Effector memory CD4-positive, alpha-beta T cell (primary cell): Measurements from ENCODE around the gene PASK.

Source experiments
- DNase-seq, 3 donors: peaks; one replicate each; pipeline ENCODE4 v3.0.0-alpha.2; 2020
- H3K27ac ChIP-seq: 2 replicates; pipeline ENCODE4 v1.7.0; 2013; ENCODE audit warnings: mild to moderate bottlenecking, low read length, moderate library complexity; ENCODE audit not compliant: insufficient read depth, poor library complexity, severe bottlenecking
- H3K27me3 ChIP-seq: replicated peaks from 2 replicates; pipeline ENCODE4 v1.7.0; 2013; ENCODE audit warnings: mild to moderate bottlenecking, low read length; ENCODE audit not compliant: insufficient read depth, control insufficient read depth, poor library complexity, severe bottlenecking
- H3K36me3 ChIP-seq: 2 replicates; pipeline ENCODE4 v1.7.0; 2013; ENCODE audit warnings: mild to moderate bottlenecking, low read length, moderate library complexity; ENCODE audit not compliant: control insufficient read depth, insufficient read depth
- H3K4me1 ChIP-seq: 2 replicates; pipeline ENCODE4 v1.7.0; 2013; ENCODE audit warnings: low read length, mild to moderate bottlenecking; ENCODE audit not compliant: control insufficient read depth, insufficient read depth, poor library complexity, severe bottlenecking
- H3K4me3 ChIP-seq: 2 replicates; pipeline ENCODE4 v1.7.0; 2013; ENCODE audit warnings: low read length, low read depth, mild to moderate bottlenecking; ENCODE audit not compliant: insufficient read depth, poor library complexity, severe bottlenecking
- H3K9me3 ChIP-seq: 2 replicates; pipeline ENCODE4 v1.7.0; 2013; ENCODE audit warnings: mild to moderate bottlenecking, low read length, moderate library complexity; ENCODE audit not compliant: control insufficient read depth

PASK gene

DNA sequence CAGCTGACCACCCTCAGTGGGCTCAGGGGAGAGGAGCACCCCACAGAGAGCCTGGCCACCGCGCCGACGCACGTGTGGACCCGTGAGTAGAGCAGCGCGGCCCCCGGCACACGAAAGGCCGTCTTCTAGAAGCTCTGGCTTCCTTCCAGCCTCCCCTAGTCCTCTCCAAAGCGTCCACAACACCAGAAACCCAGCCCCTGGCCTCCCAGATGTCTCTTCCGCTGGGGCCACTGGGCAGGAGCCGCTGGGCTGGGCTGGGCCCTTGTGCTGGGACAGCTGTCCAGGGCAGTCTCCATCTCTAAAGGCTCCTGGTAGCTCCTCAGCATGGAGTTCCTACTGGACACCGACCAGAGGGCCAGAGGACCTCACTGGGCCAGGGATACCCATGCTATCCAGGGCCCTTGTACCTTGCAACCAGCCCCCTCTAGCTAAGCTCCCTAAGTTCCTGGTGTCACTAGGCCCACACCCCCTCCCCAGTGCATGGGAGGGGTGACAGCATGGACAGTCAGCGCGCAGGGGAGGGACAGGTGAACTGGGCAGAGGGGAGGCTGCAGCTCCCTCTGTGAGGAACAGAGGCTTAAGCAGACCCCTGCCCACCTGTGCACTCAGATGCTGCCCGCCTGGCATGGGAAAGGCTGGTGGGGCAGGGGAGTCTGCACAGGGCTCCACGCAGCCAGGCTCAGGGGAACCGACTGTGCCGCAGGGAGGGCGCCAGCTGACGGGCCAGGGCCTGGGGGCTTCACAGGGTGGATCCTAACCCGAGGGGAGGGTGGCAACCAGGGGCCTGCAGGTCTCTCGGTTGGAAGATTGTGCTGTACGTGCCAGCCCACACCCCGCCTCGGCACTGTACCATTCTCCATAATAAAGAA lies 80.1 kb downstream of the PASK start:
- H3K27me3 ChIP-seq, result no peaks in the 10 kb centered on the region
- no peak overlapping the region for H3K4me3 ChIP-seq
- H3K9me3 ChIP-seq, result no peaks in the 10 kb centered on the region
- H3K36me3 ChIP-seq, result peaks cover 3% of the 10 kb centered on the region
- no peak overlapping the region for H3K27ac ChIP-seq
- H3K4me1 ChIP-seq, result no peaks in the 10 kb centered on the region
- DNase-seq, result no peak

DNA sequence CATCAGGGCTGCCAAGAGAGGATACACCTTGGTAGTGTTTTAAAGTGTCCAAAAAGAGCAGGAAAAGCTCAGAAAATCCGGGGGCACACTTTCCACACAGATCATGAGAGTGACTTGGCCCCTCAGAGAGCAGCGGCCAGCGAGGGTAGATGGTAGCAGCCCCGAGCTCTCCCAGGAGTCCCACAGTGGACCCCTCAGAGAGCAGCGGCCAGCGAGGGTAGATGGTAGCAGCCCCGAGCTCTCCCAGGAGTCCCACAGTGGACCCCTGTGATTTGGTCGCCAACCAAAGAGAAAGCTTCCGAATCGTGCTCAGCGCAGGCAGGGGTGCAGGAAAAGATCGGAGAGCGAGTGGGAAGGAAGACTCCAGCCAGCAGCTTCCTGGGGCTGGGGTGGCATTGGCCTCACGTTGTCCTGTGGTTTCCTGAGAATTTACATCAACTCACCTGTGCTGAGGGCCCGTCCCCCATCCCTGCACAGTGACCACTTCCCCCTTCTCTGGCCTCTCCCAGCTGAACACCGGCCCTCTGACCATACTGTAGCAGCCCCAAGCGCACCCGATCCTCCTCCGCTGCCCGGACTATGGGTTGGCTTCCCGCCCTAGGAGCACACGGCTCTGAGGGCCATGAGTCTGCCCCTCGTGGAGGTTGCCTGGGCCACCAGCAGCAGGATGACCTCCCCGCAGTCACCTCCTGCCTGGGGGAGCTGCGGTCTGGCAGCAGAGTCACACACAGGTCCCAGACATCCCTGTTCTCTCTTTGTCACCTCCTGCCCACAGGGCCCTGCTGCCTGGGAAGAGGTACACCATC lies 80.9 kb downstream of the PASK start:
- H3K27ac ChIP-seq, result no peak overlapping the region
- no peaks in the 10 kb centered on the region for H3K9me3 ChIP-seq
- H3K4me1 ChIP-seq, result peaks cover 7% of the 10 kb centered on the region
- no peak overlapping the region for H3K4me3 ChIP-seq
- H3K27me3 ChIP-seq, result no peaks in the 10 kb centered on the region
- no peaks in the 10 kb centered on the region for H3K36me3 ChIP-seq
- DNase-seq, result no peak

DNA sequence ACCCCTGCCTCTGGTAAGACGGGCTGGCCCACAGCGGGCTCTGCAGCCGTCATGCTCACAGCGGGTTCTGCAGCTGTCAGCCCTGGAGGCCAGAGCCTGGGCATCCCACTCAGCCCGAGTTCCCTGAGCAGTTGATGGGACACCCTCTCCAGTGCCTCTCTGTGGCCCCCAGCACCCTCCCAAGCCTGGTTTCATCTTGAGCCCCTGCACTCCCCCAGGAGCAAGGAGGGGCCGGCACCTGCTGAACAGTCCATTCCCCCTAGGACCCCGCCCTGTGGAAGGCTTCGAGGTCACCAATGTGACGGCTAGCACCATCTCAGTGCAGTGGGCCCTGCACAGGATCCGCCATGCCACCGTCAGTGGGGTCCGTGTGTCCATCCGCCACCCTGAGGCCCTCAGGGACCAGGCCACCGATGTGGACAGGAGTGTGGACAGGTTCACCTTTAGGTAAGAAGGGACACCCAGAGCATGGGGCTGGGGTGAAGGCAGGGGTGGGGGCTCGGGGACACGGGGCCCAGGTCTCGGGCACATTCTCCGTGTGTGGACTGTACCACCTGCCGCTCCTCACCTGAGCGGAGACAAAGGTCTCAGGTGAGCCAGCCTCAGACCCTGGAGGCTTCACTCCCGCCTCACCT lies 81.7 kb downstream of the PASK start:
- no peaks in the 10 kb centered on the region for H3K36me3 ChIP-seq
- H3K9me3 ChIP-seq, result no peaks in the 10 kb centered on the region
- no peaks in the 10 kb centered on the region for H3K27me3 ChIP-seq
- DNase-seq, result no peak
- no peak overlapping the region for H3K27ac ChIP-seq
- H3K4me1 ChIP-seq, result peaks cover 8% of the 10 kb centered on the region
- H3K4me3 ChIP-seq, result no peak overlapping the region

DNA sequence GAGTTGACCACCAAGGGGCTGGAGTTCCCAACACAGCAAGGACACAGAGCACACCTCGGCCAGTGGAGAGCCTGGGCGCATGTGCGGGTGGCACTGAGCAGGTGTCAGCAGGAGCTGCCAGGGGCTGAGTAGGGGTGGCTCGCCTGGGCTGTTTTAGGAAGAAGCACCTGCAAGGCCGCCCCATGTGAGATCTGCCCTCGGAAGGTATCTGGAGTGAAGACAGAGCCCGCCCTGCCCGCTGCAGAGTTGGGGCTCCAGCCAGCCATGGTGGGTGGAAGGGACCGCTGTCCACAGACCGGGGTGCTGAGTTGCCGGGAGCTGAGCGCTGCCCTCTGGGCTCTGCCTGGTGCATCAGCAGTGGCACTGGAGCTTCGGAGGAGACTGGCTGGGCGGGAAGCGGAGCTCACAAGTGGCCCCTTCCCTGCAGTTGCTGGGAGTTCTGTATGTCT lies 82.4 kb downstream of the PASK start:
- no peak for DNase-seq
- no peaks in the 10 kb centered on the region for H3K27me3 ChIP-seq
- no peak overlapping the region for H3K4me3 ChIP-seq

DNA sequence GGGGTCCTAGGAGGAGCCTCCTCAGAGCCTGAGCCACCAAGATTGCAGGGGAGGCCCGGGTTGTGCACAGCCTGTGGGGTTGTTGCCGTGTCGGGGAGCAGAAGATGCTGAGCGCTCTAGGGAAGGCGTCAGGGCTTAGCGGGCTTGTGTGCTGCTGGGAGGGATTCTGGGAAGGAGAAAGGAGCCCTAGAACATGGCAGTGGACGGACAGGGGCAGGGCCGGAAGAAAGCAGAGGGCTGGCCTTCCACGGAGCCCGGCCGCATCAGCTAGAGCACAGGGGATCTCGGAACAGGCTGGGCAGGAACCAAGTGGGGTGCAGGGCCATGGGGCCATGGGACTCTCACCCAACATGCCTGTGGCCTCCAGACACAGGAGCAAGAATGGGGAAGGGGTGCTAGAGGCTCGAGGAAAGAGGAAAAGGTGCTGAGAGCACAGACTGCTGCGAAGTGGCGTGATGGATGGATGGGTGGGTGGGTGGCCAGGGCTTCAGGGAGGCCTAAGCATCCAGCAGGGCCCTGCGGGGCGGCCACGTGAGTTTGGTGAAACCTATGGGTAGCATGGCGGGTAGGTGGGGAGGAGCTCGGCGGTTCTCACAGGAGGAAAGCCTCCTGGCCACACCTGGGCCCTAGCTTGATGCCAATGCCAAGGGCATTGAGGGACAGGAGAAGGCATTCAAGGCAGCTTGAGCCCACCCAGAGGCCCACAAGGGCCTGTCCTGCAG lies 82.9 kb downstream of the PASK start:
- Histone ChIP-seq H3K4me1 (peaks cover 8% of the 10 kb centered on the region), H3K27me3 (no peaks in the 10 kb centered on the region), H3K9me3 (no peaks in the 10 kb centered on the region), H3K27ac (no peak overlapping the region), H3K4me3 (no peak overlapping the region), H3K36me3 (no peaks in the 10 kb centered on the region)
- no peak for DNase-seq

More for the DNA sequence above, 82.4 kb downstream of the PASK start:
- peaks cover 8% of the 10 kb centered on the region for H3K4me1 ChIP-seq
- H3K27ac ChIP-seq, result no peak overlapping the region
- H3K36me3 ChIP-seq, result no peaks in the 10 kb centered on the region
- H3K9me3 ChIP-seq, result no peaks in the 10 kb centered on the region

DNA sequence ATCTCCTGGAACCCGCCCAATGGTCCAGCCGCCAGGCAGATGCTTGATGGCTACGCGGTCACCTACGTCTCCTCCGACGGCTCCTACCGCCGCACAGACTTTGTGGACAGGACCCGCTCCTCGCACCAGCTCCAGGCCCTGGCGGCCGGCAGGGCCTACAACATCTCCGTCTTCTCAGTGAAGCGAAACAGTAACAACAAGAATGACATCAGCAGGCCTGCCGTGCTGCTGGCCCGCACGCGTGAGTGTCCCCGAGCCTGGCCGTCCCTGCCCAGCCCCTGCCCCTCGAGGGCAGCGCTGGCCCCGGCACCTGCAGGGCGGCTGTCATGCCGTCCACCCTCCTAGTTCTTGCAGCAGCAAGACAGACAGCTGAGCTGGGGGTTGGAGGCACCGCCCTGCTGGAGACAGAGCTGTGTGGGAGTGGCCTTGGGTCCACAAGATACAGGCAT lies 83.9 kb downstream of the PASK start:
- Histone ChIP-seq H3K9me3 (no peaks in the 10 kb centered on the region), H3K27ac (no peak overlapping the region), H3K4me1 (peaks cover 8% of the 10 kb centered on the region), H3K4me3 (no peak overlapping the region), H3K27me3 (no peaks in the 10 kb centered on the region), H3K36me3 (no peaks in the 10 kb centered on the region)
- DNase-seq, result no peak

DNA sequence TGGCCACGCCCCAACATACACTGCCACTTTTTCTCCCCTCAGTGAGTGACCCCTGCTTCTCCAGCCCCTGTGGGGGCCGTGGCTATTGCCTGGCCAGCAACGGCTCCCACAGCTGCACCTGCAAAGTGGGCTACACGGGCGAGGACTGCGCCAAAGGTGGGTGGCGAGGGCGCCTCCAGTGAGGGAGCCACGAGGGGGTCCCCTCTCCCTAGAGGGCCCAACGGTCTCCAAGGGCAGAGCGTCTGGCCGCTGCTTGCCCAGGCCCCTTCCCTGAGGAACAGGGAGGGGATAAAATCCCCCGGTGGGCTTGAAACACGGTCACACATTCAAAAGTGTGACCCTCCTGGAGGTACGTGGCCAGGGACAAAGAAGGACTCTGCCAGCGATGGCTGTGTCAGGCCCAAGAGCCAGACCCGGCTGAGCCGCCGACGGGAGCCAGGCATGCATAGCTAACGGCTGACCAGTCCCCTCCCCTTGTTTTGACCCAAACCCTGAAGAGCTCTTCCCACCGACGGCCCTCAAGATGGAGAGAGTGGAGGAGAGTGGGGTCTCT lies 84.4 kb downstream of the PASK start:
- DNase-seq, result no peak
- Histone ChIP-seq H3K4me3 (no peak overlapping the region), H3K4me1 (peaks cover 8% of the 10 kb centered on the region), H3K27me3 (no peaks in the 10 kb centered on the region), H3K27ac (no peak overlapping the region), H3K9me3 (no peaks in the 10 kb centered on the region), H3K36me3 (no peaks in the 10 kb centered on the region)

DNA sequence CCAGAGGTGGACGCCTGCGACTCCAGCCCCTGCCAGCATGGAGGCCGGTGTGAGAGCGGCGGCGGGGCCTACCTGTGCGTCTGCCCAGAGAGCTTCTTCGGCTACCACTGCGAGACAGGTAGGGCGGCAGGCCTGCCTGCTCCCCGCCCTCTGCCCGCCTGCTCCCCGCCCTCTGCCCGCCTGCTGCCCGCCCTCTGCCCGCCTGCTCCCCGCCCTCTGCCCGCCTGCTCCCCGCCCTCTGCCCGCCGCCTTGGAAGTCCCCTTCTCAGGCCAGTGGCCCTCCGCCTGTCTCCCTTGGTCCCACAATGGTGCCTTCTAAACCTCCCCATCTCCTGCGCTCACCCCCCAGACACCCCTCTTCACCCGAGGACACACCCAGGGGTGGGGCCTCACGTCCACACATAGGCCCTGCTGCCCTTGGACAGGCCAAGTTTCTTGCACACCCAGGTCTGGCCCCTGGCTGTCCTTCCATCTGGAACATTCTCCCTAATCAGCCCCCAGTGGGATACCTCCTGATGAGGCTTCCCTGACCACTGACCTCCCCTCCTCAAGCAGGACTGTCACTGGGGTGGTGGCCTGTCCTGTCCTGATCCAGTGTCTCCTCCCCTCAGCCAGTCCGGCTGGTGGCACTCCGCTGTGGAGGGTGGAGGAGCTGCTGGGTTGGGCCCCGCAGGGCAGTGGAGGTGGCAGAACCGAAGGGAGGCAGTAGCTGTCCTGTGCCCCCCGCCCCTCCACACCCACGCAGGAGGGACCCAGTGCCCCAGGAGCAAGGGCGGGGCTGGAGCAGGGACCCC lies 85.1 kb downstream of the PASK start:
- peak in 2 of 3 donors; percentile 23 to 24 for DNase-seq
- no peak overlapping the region for H3K4me3 ChIP-seq
- H3K4me1 ChIP-seq, result peaks cover 8% of the 10 kb centered on the region
- H3K9me3 ChIP-seq, result no peaks in the 10 kb centered on the region
- no peaks in the 10 kb centered on the region for H3K36me3 ChIP-seq
- H3K27ac ChIP-seq, result no peak overlapping the region
- no peaks in the 10 kb centered on the region for H3K27me3 ChIP-seq

DNA sequence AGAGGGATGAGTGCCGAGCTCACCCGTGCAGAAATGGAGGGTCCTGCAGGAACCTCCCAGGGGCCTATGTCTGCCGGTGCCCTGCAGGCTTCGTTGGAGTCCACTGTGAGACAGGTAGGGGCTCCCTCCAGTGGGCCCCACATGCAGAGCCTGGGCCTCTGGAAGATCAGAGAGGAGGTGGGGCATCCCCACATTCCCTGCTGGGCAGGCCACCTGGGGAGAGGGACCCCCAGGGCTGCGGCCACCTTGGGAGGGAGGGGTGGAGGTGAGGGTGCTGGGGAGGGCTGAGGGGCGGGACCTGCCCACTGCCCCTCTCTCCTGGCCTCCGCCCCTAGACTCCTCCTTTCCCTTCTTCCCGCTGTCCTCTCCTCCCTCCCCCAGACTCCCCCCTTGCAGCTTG lies 85.7 kb downstream of the PASK start:
- DNase-seq, result no peak
- H3K36me3 ChIP-seq, result no peaks in the 10 kb centered on the region
- no peak overlapping the region for H3K27ac ChIP-seq
- no peaks in the 10 kb centered on the region for H3K27me3 ChIP-seq
- H3K4me3 ChIP-seq, result no peak overlapping the region
- no peaks in the 10 kb centered on the region for H3K9me3 ChIP-seq
- H3K4me1 ChIP-seq, result peaks cover 8% of the 10 kb centered on the region
